Activated naive CD4-positive, alpha-beta T cell treated with anti-CD3 and anti-CD28 coated beads, Interleukin-2, amount 50 U/mL, for 72 hours (primary cell): ENCODE data around the gene PCSK5. TPM values are rescaled to one million over a fixed set of nuclear protein-coding genes. Genes with fewer than 3 reads are reported as not detected.

Experiments used
- ATAC-seq, 2 donors: fragments of 150-1000 bp; cut with Tn5 transposase; 2 replicates each; pipeline ENCODE4 v1.10.0; 2021; ENCODE audit warnings: mild to moderate bottlenecking in 2 of 2, moderate library complexity in 2 of 2
- DNase-seq, 2 donors: peaks; one replicate each; pipeline ENCODE4 v3.0.0; 2021 to 2022; ENCODE audit warnings: low spot score in 2 of 2
- H3K27ac Mint-ChIP-seq, 2 donors: one replicate each; pipeline ENCODE4 v1.8.0; 2022; ENCODE audit warnings: mild to moderate bottlenecking in 2 of 2, mixed read lengths in 2 of 2
- H3K36me3 Mint-ChIP-seq, 2 donors: one replicate each; pipeline ENCODE4 v1.8.0; 2022; ENCODE audit warnings: mixed read lengths in 2 of 2
- H3K9me3 Mint-ChIP-seq, 2 donors: one replicate each; pipeline ENCODE4 v1.8.0; 2022; ENCODE audit warnings: mixed read lengths in 2 of 2
- total RNA-seq, 2 donors: library from RNA; stranded (reverse); gene quantifications; one replicate each; pipeline ENCODE4 v1.2.3, GENCODE V29; 2022

The PCSK5 gene
- total RNA-seq, 2 donors from 2014 or later: 1.6 to 6.3 TPM

GRCh38 chr9:76221423-76221822, 330.9 kb downstream of the PCSK5 start:
- Mint-ChIP-seq H3K36me3 (no peaks in the 10 kb centered on the region), H3K9me3 (no peaks in the 10 kb centered on the region), H3K27ac (no peak overlapping the region)
- DNase-seq: no peak
- ATAC-seq: no peak

GRCh38 chr9:76223749-76224340, 333.4 kb downstream of the PCSK5 start:
- ATAC-seq: no peak
- Mint-ChIP-seq H3K9me3 (no peaks in the 10 kb centered on the region), H3K36me3 (no peaks in the 10 kb centered on the region), H3K27ac (no peak overlapping the region)
- DNase-seq: no peak

DNA sequence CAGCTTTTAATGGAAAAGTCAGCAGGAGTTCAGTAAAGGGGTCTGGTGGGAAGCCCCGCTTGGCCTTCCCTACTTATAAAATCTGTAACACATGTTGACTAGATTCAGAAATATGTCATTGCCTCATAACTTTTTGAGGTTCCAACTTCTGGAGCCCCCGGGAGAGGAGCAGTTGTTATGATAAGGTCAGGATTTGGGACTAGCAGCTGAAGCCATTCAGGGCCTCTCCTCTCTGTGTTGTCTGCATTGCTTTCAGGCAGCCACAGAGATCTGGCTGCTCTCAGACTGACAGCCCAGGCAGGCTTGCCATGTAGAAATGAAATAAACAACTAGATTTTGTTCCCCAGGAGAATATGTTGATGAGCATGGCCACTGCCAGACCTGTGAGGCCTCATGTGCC, 336.7 kb downstream of the PCSK5 start:
- Mint-ChIP-seq H3K9me3 (no peaks in the 10 kb centered on the region), H3K36me3 (no peaks in the 10 kb centered on the region), H3K27ac (no peak overlapping the region)
- ATAC-seq (no peak), DNase-seq (no peak)

- Mint-ChIP-seq H3K27ac (no peak overlapping the region), H3K36me3 (no peaks in the 10 kb centered on the region), H3K9me3 (no peaks in the 10 kb centered on the region)
- DNase-seq: no peak
- no peak for ATAC-seq
Measured at GRCh38 chr9:76231001-76231400, 340.5 kb downstream of the PCSK5 start.

DNA sequence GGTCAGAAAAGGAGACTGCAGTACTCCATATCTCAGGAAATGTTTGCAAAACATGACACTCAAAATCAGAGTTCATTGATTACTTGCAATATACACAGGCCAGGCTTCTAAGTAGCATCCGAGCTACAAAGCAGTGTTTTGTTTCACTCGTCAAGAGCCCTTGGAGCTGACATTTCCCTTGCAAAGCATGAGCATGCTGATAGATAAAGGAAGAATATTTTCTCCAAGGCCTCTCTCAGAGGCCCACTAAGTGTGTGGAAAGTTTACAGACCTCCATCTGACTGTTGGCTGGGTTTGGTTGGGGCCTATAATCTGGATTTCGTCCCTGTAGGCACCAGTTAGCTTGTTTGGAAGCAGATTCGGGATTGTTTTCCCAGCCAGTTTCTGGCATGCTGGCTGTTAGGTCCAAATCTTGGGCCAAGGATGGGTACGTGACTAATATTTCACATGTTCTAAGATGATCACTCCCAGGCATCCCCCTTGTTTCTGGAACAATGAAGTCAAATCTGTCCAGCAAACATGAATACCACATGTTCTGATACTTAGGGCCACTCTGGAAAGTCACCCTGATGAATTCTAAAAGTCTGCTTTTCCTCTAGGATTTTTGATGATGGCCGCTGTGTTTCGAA, 342.5 kb downstream of the PCSK5 start:
- no peaks in the 10 kb centered on the region for H3K9me3 Mint-ChIP-seq
- ATAC-seq: no peak
- H3K27ac Mint-ChIP-seq: no peak overlapping the region
- no peak for DNase-seq
- H3K36me3 Mint-ChIP-seq: no peaks in the 10 kb centered on the region

DNA sequence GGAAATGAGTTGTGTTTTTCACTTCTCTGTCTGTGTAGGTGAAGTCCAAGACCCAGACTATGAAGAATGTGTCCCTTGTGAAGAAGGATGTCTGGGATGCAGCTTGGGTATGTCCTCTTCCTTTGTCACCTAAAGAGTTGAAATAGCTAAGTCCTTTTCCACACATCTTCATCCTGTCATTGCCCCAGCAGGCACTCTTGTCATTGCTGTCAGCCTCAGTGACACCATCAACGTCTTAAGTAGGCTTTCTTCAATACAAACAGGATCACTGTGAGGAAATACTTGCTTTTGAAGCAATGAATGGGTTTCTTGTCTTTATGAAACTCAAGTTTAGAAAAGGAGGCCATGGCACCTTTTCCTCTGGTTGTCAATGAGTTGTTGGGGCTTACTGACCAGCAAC, 350.1 kb downstream of the PCSK5 start:
- H3K27ac Mint-ChIP-seq: no peak overlapping the region

DNA sequence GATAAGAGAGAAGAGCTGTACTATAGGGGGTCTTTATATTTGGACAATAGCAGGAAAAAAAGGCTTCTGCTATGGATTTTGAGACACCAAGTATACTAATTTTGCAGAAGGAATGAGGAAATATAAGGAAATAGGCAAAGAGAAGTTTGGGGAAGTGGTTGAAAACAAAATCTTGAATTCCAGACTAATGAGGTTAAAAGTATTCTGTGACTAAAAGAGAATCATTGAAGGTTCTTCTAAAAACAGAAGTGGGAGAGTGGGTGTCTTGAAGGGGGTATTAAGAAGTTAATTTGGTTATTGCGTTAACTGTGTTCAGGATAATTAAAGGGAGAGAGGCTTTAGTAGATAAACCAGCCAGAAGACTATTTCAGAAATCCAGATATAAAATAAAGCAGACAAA, 355.0 kb downstream of the PCSK5 start:
- peaks cover 0 to 7% of the 10 kb centered on the region in 2 donors for H3K9me3 Mint-ChIP-seq
- no peaks in the 10 kb centered on the region for H3K36me3 Mint-ChIP-seq
- ATAC-seq: no peak
- no peak overlapping the region for H3K27ac Mint-ChIP-seq
- no peak for DNase-seq

More for the DNA sequence above, 350.1 kb downstream of the PCSK5 start:
- DNase-seq: no peak
- Mint-ChIP-seq H3K9me3 (peaks cover 0 to 1% of the 10 kb centered on the region in 2 donors), H3K36me3 (no peaks in the 10 kb centered on the region)
- no peak for ATAC-seq

DNA sequence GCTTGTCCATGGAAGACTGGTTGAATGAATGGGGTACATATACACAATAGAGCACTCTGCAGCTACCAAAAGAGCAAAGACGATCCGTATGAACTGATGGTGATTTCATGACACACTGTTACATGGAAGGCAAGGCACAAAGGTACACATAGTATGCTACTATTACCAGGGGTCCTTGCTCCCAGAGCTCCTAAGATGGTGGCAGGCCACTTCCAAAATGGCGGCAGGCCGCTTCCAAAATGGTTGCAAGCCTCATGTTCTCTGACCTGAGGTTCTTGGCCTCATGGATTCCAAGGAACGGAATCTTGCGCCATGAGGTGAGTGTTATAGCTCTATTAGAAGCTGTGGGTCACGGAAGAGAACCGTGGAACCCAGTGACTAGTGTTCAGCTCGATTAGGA, 356.2 kb downstream of the PCSK5 start:
- DNase-seq (no peak), ATAC-seq (no peak)
- H3K27ac Mint-ChIP-seq: no peak overlapping the region
- H3K9me3 Mint-ChIP-seq: peaks cover 0 to 7% of the 10 kb centered on the region in 2 donors
- H3K36me3 Mint-ChIP-seq: no peaks in the 10 kb centered on the region

DNA sequence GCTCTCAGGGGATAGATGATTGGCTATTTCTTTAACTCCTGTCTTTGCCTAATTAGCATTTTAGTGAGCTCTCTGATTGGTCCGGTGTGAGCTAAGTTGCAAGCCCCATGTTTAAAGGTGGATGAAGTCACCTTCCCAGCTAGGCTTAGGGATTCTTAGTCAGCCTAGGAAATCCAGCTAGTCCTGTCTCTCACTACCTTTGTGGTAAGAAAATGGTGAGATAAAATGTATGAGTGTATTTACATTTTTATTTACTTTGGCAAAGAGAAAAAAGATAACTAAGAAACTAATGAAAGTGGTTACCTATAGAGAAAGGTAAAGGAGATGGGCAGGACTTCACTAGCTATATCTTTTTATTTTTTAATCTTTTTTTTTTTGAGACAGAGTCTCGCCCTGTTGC, 357.0 kb downstream of the PCSK5 start:
- DNase-seq (no peak), ATAC-seq (no peak)
- Mint-ChIP-seq H3K9me3 (peaks cover 0 to 7% of the 10 kb centered on the region in 2 donors), H3K27ac (no peak overlapping the region), H3K36me3 (no peaks in the 10 kb centered on the region)

DNA sequence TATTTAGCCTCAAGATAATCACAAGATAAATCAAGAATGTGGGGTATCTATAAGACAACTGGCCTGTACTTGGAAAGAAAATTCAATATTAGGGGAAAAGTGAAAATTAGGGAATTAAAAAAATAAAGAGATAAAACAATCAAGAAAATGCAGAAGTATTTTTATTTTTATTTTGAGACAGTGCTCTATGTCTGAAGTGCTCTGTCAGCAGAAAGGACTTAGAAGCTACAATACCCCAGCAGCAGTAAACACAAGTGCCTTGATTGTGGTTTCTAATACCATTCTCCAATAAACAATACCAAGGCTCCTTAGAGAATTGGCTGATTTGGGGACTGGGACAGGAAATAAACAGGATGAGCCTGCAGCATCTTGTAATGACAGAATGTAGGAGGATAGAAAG, 358.8 kb downstream of the PCSK5 start:
- Mint-ChIP-seq H3K27ac (no peak overlapping the region), H3K9me3 (peaks cover 0 to 7% of the 10 kb centered on the region in 2 donors), H3K36me3 (no peaks in the 10 kb centered on the region)
- ATAC-seq: no peak
- DNase-seq: no peak

DNA sequence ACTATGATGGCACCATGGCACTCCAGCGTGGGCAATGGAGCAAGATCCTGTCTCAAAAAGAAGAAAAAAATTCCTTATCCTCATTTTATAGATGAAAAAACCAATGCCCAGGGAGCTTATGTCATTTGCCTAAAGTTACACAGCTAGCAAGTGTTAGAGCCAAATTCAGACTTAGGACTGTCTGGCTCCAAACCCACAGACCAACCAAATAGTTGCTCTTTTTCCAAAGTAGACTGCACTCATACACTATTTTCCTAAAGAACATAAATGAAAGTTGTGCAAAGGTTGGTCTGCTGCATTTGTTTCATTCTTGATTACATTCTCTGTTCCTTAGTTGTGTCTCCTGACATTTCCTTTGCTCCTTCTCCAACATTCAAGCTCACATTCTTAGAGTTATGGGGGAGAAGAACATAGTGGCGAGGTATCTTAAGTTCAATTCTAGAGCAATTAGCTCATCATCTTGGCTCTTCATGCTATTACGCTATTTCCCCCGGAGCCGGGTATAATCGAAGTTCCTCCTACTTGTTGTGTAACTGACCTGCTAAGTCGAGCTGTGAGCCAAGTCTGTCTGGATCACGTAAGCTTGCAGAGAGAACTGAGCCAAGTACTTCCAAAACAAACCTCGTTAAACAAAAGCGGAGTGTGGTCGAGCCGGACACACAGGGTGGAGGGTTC, 365.4 kb downstream of the PCSK5 start:
- Mint-ChIP-seq H3K27ac (no peak overlapping the region), H3K9me3 (no peaks in the 10 kb centered on the region), H3K36me3 (no peaks in the 10 kb centered on the region)
- ATAC-seq (no peak), DNase-seq (no peak)

- ATAC-seq: no peak
- no peaks in the 10 kb centered on the region for H3K9me3 Mint-ChIP-seq
- DNase-seq: no peak
- H3K27ac Mint-ChIP-seq: no peak overlapping the region
- no peaks in the 10 kb centered on the region for H3K36me3 Mint-ChIP-seq
Measured at GRCh38 chr9:76257311-76257710, 366.8 kb downstream of the PCSK5 start.

GRCh38 chr9:76266649-76267283, 376.3 kb downstream of the PCSK5 start:
- ATAC-seq: no peak
- H3K9me3 Mint-ChIP-seq: peaks cover 0 to 6% of the 10 kb centered on the region in 2 donors
- DNase-seq: no peak
- no peak overlapping the region for H3K27ac Mint-ChIP-seq
- H3K36me3 Mint-ChIP-seq: peaks cover 0 to 8% of the 10 kb centered on the region in 2 donors

GRCh38 chr9:76267284-76267652, 376.8 kb downstream of the PCSK5 start:
- Mint-ChIP-seq H3K9me3 (peaks cover 0 to 6% of the 10 kb centered on the region in 2 donors), H3K36me3 (peaks cover 0 to 8% of the 10 kb centered on the region in 2 donors), H3K27ac (no peak overlapping the region)
- no peak for ATAC-seq
- DNase-seq: no peak

- DNase-seq (no peak), ATAC-seq (peak in 1 of 2 donors; percentile 49)
- no peaks in the 10 kb centered on the region for H3K9me3 Mint-ChIP-seq
- no peaks in the 10 kb centered on the region for H3K36me3 Mint-ChIP-seq
- no peak overlapping the region for H3K27ac Mint-ChIP-seq
Measured at GRCh38 chr9:76269789-76270188, 379.3 kb downstream of the PCSK5 start.

DNA sequence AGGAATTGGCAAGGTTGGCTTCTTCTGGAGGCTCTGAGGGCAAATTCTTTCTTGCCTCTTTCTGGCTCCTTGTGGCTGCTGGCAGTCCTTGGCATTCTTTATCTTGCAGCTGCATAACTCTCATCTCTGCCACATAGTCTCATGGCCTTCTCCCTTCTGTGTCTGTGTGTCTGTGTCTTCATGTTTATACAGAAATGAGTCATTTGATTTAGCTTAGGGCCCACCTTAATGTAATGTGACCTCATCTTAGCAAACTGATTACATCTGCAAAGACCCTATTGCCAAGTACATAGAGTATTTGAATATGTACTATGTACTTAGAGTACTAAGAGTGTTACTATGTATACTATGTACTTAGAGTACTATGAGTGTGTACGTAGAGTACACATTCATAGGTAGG, 381.3 kb downstream of the PCSK5 start:
- Mint-ChIP-seq H3K9me3 (no peaks in the 10 kb centered on the region), H3K36me3 (no peaks in the 10 kb centered on the region), H3K27ac (no peak overlapping the region)
- ATAC-seq: no peak
- no peak for DNase-seq

DNA sequence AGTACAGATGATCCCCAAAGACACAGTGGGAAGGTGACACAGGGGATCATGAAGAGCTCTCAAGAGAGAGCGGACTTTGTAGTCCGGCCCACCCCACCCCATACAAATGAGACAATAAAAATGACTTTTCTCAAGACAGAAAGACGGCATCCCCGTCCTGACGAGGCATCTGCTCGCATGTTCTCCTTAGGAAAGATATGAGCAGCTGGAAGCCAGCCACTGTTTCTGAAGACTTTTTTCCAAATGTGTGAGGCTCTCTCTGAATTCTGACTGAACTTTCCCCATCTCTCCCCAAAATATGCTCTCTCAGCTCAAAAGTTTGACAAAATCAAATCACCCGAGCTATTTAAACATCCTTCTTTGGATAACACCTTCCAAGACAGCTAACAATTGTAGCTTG, 398.6 kb downstream of the PCSK5 start:
- H3K27ac Mint-ChIP-seq: no peak overlapping the region
- ATAC-seq: no peak
- no peak for DNase-seq
- H3K36me3 Mint-ChIP-seq: no peaks in the 10 kb centered on the region
- no peaks in the 10 kb centered on the region for H3K9me3 Mint-ChIP-seq
